Kidney epithelial cell (primary cell): ENCODE data around the gene VEZT. TPM values are rescaled to one million over a fixed set of nuclear protein-coding genes. Genes with fewer than 3 reads are reported as not detected.
"Not testable (repeated sequence)": the region's sequence is repeated elsewhere in the genome, so short reads cannot be mapped to it uniquely, and the experiment has no call there.

Experiments used
- DNase-seq: peaks from one replicate; pipeline ENCODE4 v3.0.0-alpha.2; 2010; ENCODE audit warnings: low read depth
- H3K27me3 ChIP-seq: 2 replicates; pipeline ENCODE4 v1.6.0; 2011; ENCODE audit warnings: low read length; ENCODE audit not compliant: control insufficient read depth, insufficient read depth
- H3K36me3 ChIP-seq: 2 replicates; pipeline ENCODE4 v1.5.1; 2011; ENCODE audit warnings: low read length; ENCODE audit not compliant: control insufficient read depth, insufficient read depth
- H3K4me3 ChIP-seq: 2 replicates; pipeline ENCODE4 v1.5.1; 2011; ENCODE audit warnings: low read depth, mild to moderate bottlenecking, control low read depth, low read length
- CTCF ChIP-seq: IDR thresholded peaks from 2 replicates; pipeline ENCODE4 v1.5.1; 2011; ENCODE audit warnings: mild to moderate bottlenecking, moderate library complexity, low read length, control low read depth, inconsistent platforms; ENCODE audit not compliant: insufficient read depth, poor library complexity, severe bottlenecking
- total RNA-seq: library from RNA; depleted of rRNA; stranded (reverse); fragments of >200 nt; gene quantifications from 2 replicates; pipeline ENCODE4 v1.2.3, GENCODE V29; 2015

Gene VEZT
- total RNA-seq, 1 donor from 2014 or later, result 82.7 TPM

- no peaks in the 10 kb centered on the region for H3K36me3 ChIP-seq
- no peaks in the 10 kb centered on the region for H3K27me3 ChIP-seq
- H3K4me3 ChIP-seq, result no peak overlapping the region
- DNase-seq, result no peak
- TF ChIP-seq CTCF, result no peak
Observed at GRCh38 chr12:95319694-95320331, 102.2 kb downstream of the VEZT start.

- Histone ChIP-seq H3K36me3 (no peaks in the 10 kb centered on the region), H3K4me3 (no peak overlapping the region), H3K27me3 (no peaks in the 10 kb centered on the region)
- TF ChIP-seq CTCF, result no peak
- DNase-seq, result no peak
Observed at GRCh38 chr12:95321516-95322246, 104.1 kb downstream of the VEZT start.

GRCh38 chr12:95322326-95322725 is 104.7 kb downstream of the VEZT start:
- Histone ChIP-seq H3K36me3 (no peaks in the 10 kb centered on the region), H3K27me3 (no peaks in the 10 kb centered on the region), H3K4me3 (no peak overlapping the region)
- no peak for DNase-seq
- TF ChIP-seq CTCF, result no peak

GRCh38 chr12:95323212-95323611 is 105.6 kb downstream of the VEZT start:
- no peaks in the 10 kb centered on the region for H3K27me3 ChIP-seq
- no peak for TF ChIP-seq CTCF
- no peak overlapping the region for H3K4me3 ChIP-seq
- no peaks in the 10 kb centered on the region for H3K36me3 ChIP-seq
- DNase-seq, result no peak

- not testable (repeated sequence) for DNase-seq, H3K4me3 ChIP-seq, H3K36me3 ChIP-seq, H3K27me3 ChIP-seq
Observed at GRCh38 chr12:95324246-95324645, 106.6 kb downstream of the VEZT start.

- no peaks in the 10 kb centered on the region for H3K27me3 ChIP-seq
- no peak for DNase-seq
- H3K36me3 ChIP-seq, result no peaks in the 10 kb centered on the region
- H3K4me3 ChIP-seq, result no peak overlapping the region
- TF ChIP-seq CTCF, result no peak
Observed at GRCh38 chr12:95325501-95325900, 107.9 kb downstream of the VEZT start.
